IMR-90 (cell line): Measurements from ENCODE around the gene PYGO2. TPM values are rescaled to one million over a fixed set of nuclear protein-coding genes. Genes with fewer than 3 reads are reported as not detected.
A peak's percentile ranks its signal among the peaks of the same experiment; 100 is the strongest.

ENCODE experiments used
- ATAC-seq: fragments of 200-7000 bp; cut with Tn5 transposase; 2 replicates; pipeline ENCODE4 v1.9.1; 2020; ENCODE audit warnings: low read depth, mild to moderate bottlenecking, moderate library complexity
- BruUV-seq: library from RNA; stranded (reverse); fragments of 400-500 nt; replicated peaks from 2 replicates; lab custom pipeline; 2021; lab: Mats Ljungman, UMichigan
- CTCF ChIA-PET: fragments of 300-600 bp; formaldehyde crosslinking; extraction: SDS; loops from one replicate; lab custom pipeline; 2021; ENCODE audit warnings: antibody characterized with exemption; lab: Yijun Ruan, JAX
- POLR2A ChIA-PET: fragments of 300-600 bp; sonication (Branson Sonifier 250); formaldehyde crosslinking; loops from one replicate; lab custom pipeline; 2022; ENCODE audit warnings: antibody characterized with exemption; ENCODE audit not compliant: unreplicated experiment; lab: Charles Lee
- DNase-seq: peaks from one replicate; pipeline ENCODE4 v3.0.0; 2013
- H2AFZ ChIP-seq: replicated peaks from 2 replicates; pipeline ENCODE3; 2013; ENCODE audit warnings: low read length, mild to moderate bottlenecking; ENCODE audit not compliant: poor library complexity
- H2AK5ac ChIP-seq: 2 replicates; pipeline ENCODE4 v1.6.1; 2013; ENCODE audit warnings: low read depth, low read length, inconsistent platforms
- H2AK9ac ChIP-seq: replicated peaks from 2 replicates; pipeline ENCODE3; 2013; ENCODE audit warnings: mild to moderate bottlenecking, low read depth, low read length, moderate library complexity; ENCODE audit not compliant: poor library complexity
- H2BK120ac ChIP-seq: 2 replicates; pipeline ENCODE4 v1.6.1; 2013; ENCODE audit warnings: low read depth, low read length, inconsistent platforms
- H2BK15ac ChIP-seq: 3 replicates; pipeline ENCODE4 v1.6.1; 2013; ENCODE audit warnings: low read depth, low read length, inconsistent platforms
- H2BK20ac ChIP-seq: 2 replicates; pipeline ENCODE4 v1.6.1; 2013; ENCODE audit warnings: low read depth, mild to moderate bottlenecking, inconsistent platforms, low read length, moderate library complexity
- H2BK5ac ChIP-seq: 2 replicates; pipeline ENCODE4 v1.6.1; 2013; ENCODE audit warnings: mild to moderate bottlenecking, low read depth, low read length, inconsistent platforms; ENCODE audit not compliant: poor library complexity, severe bottlenecking
- H3K14ac ChIP-seq: replicated peaks from 2 replicates; pipeline ENCODE4 v1.6.1; 2013; ENCODE audit warnings: low read depth, low read length, inconsistent platforms
- H3K18ac ChIP-seq: 2 replicates; pipeline ENCODE4 v1.6.1; 2013; ENCODE audit warnings: low read depth, low read length, control low read depth
- H3K23ac ChIP-seq: 2 replicates; pipeline ENCODE4 v1.6.1; 2013; ENCODE audit warnings: low read depth, low read length, inconsistent platforms
- H3K27ac ChIP-seq: 2 replicates; pipeline ENCODE4 v1.5.1; 2013; ENCODE audit warnings: mild to moderate bottlenecking, control low read depth, low read length; ENCODE audit not compliant: insufficient read depth
- H3K27me3 ChIP-seq: 2 replicates; pipeline ENCODE4 v1.6.1; 2013; ENCODE audit warnings: low read length; ENCODE audit not compliant: control insufficient read depth, insufficient read depth
- H3K36me3 ChIP-seq: 2 replicates; pipeline ENCODE4 v1.6.1; 2013; ENCODE audit warnings: low read length, mixed read lengths; ENCODE audit not compliant: control insufficient read depth, insufficient read depth
- H3K4ac ChIP-seq: 2 replicates; pipeline ENCODE4 v1.6.1; 2013; ENCODE audit warnings: low read depth, low read length, inconsistent platforms
- H3K4me1 ChIP-seq: 2 replicates; pipeline ENCODE4 v1.6.1; 2013; ENCODE audit warnings: low read length, mixed read lengths; ENCODE audit not compliant: control insufficient read depth, insufficient read depth
- H3K4me2 ChIP-seq: 2 replicates; pipeline ENCODE4 v1.6.1; 2013; ENCODE audit warnings: low read depth, mild to moderate bottlenecking, control low read depth, low read length, moderate library complexity
- H3K4me3 ChIP-seq: 2 replicates; pipeline ENCODE4 v1.5.1; 2013; ENCODE audit warnings: low read depth, mild to moderate bottlenecking, control low read depth, low read length, moderate library complexity; ENCODE audit not compliant: insufficient read depth
- H3K56ac ChIP-seq: 2 replicates; pipeline ENCODE4 v1.6.1; 2013; ENCODE audit warnings: low read length, inconsistent platforms; ENCODE audit not compliant: insufficient read depth; ENCODE audit errors: extremely low read depth
- H3K79me1 ChIP-seq, 2 experiments: 2 replicates each; pipeline ENCODE4 v1.6.1; 2013; ENCODE audit warnings: low read length in 2 of 2, inconsistent platforms in 1 of 2, low read depth in 1 of 2
- H3K9ac ChIP-seq: 2 replicates; pipeline ENCODE4 v1.6.1; 2013; ENCODE audit warnings: low read depth, low read length, control low read depth
- H3K9me1 ChIP-seq: 2 replicates; pipeline ENCODE4 v1.6.1; 2013; ENCODE audit warnings: low read length, inconsistent platforms; ENCODE audit not compliant: insufficient read depth
- H3K9me3 ChIP-seq: 2 replicates; pipeline ENCODE4 v1.6.1; 2013; ENCODE audit warnings: low read length; ENCODE audit not compliant: control insufficient read depth, insufficient read depth
- H4K20me1 ChIP-seq: 2 replicates; pipeline ENCODE4 v1.6.1; 2013; ENCODE audit warnings: low read length, inconsistent platforms; ENCODE audit not compliant: insufficient read depth
- H4K5ac ChIP-seq: 2 replicates; pipeline ENCODE4 v1.6.1; 2013; ENCODE audit warnings: mild to moderate bottlenecking, low read depth, low read length, control low read depth
- H4K8ac ChIP-seq, 2 experiments: 2 replicates each; pipeline ENCODE4 v1.6.1; 2013; ENCODE audit warnings: low read depth in 2 of 2, low read length in 2 of 2, control low read depth in 1 of 2, inconsistent platforms in 1 of 2
- H4K91ac ChIP-seq: 2 replicates; pipeline ENCODE4 v1.6.1; 2013; ENCODE audit warnings: low read depth, low read length, inconsistent platforms; ENCODE audit not compliant: insufficient read depth
- MAFK ChIP-seq: IDR thresholded peaks from 2 replicates; pipeline ENCODE4 v1.6.1; 2012; ENCODE audit warnings: low read depth, low read length, improper control_type of control experiment
- RAD21 ChIP-seq: IDR thresholded peaks from 2 replicates; pipeline ENCODE4 v1.6.1; 2012; ENCODE audit warnings: low read length, improper control_type of control experiment
- WGBS, 2 experiments: methylation state at CpG; one replicate each; pipeline versions ENCODE4 v1.1.5 to v1.1.7; 2013; ENCODE audit warnings: missing lambda C conversion rate in 2 of 2; ENCODE audit not compliant: insufficient read length in 1 of 2; ENCODE audit errors: extremely low coverage in 2 of 2; 5-methylcytosine and 5-hydroxymethylcytosine counted together
- dilution Hi-C: fragments of 300-500 bp; cut with HindIII; formaldehyde crosslinking; loops from one replicate; pipeline ENCODE4 v1.14.3; 2018; ENCODE audit warnings: low sequenced_read_pairs; ENCODE audit not compliant: unreplicated experiment
- in situ Hi-C: fragments of 300-500 bp; cut with MboI; formaldehyde crosslinking; loops from 3 replicates; pipeline ENCODE4 v1.14.3; 2019; ENCODE audit warnings: low sequenced_read_pairs, inconsistent platforms, mixed read lengths
- intact Hi-C: fragments of 100-400 bp; cut with micrococcal nuclease; formaldehyde crosslinking; loops from 2 replicates; pipeline ENCODE4 v1.10.0; 2022
- polyA plus RNA-seq, 3 experiments: library from polyadenylated mRNA; depleted of rRNA; stranded (reverse); fragments of >200 nt; gene quantifications; 2 replicates each; pipeline ENCODE4 v1.2.3, GENCODE V29; 2012; ENCODE audit warnings: low replicate concordance in 1 of 3
- total RNA-seq: library from RNA; depleted of rRNA; stranded (reverse); fragments of >200 nt; gene quantifications from 2 replicates; pipeline ENCODE4 v1.2.3, GENCODE V29; 2012

The PYGO2 gene
- total and polyA plus RNA-seq, 2 of the 4 experiments (the other 2 are of a cell fraction): 5.4 to 14.8 TPM

DNA sequence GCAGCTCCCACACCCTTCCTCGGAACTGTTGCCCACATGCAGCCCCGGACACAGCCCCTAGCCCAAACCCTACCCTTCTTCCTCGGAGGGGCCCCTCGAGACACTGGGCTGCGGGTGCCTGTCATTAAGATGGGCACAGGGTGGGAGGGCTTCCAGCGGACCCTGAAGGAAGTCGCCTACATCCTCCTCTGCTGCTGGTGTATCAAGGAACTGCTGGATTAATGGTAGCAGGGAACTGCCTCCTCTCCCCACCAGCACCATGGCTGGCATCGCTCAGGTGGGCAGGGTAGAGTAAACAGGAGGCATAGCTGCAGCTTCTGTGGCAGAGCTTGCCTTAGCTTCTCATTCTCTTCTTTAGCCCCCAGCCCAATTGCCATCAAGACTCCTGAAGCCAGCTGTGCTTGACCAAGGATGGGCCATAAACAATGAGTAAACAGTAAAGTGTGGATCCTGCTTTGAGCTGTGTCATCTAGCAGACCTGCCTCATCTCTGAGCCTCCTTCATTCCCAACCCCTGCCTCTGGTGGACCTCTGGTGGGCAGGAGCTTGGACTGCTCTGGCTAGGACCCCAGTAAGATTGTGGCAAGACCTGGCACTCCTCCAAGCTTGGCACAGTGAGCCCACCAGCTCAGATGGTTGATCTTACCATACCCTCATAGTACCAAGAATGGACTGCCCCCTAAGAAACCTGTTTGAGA, 32.1 kb upstream of the PYGO2 start, which contains the start of gene LENEP:
Gene LENEP (plus strand): TSS at position 15 of the 697 bp plus-strand sequence. CDS start 22 bp downstream, at position 37.
- ATAC-seq (no peak), DNase-seq (no peak)
- no peak within 1 kb of the TSS for H3K56ac ChIP-seq
- peak within 1 kb of the TSS; percentile 4; the same call in 1 of the 2 replicates for H3K27ac ChIP-seq
- 0 out of 2 replicates have a peak within 1 kb of the TSS, but pooled peaks have one; percentile 8 for H2BK20ac ChIP-seq
- H3K9me3 ChIP-seq: no peaks in the 10 kb centered on the region
- H3K23ac ChIP-seq: no peak within 1 kb of the TSS
- peaks cover 7% of the 10 kb centered on the region for H3K9me1 ChIP-seq
- no peak within 1 kb of the TSS for H2BK5ac ChIP-seq
- CTCF ChIA-PET: interaction anchor here (1.1 to 1.3 kb wide), 2 partner anchors 20 to 24 kb away, joined by 4 read pairs; no protein-coding TSS in a partner anchor
- TF ChIP-seq RAD21 (no peak), MAFK (no peak)
- WGBS, 2 experiments: no CpG with 5 or more reads among the region's 8 CpGs
- H3K36me3 ChIP-seq: peaks cover 16% of the 10 kb centered on the region
- H3K14ac ChIP-seq: no peak within 1 kb of the TSS
- H2AK9ac ChIP-seq: peak within 1 kb of the TSS; percentile 91
- peak within 1 kb of the TSS; percentile 39 for H2AFZ ChIP-seq
- dilution Hi-C loops (no loop called here), intact Hi-C loops (no loop called here), in situ Hi-C loops (no loop called here)
- no peak within 1 kb of the TSS for H3K18ac ChIP-seq
- peak within 1 kb of the TSS in 1 of 2 experiments; percentile 40; a peak in 2 of 4 replicates for H4K8ac ChIP-seq
- H3K4me1 ChIP-seq: peaks cover 4% of the 10 kb centered on the region; the same call in 1 of the 2 replicates
- peaks cover 8% of the 10 kb centered on the region; the same call in 1 of the 2 replicates for H4K20me1 ChIP-seq
- no peaks in the 10 kb centered on the region for H3K27me3 ChIP-seq
- H4K5ac ChIP-seq: peak within 1 kb of the TSS; percentile 10; the same call in 1 of the 2 replicates
- BruUV-seq: no TSS peak
- peaks cover 12 to 23% of the 10 kb centered on the region in 2 experiments for H3K79me1 ChIP-seq
- H3K4me3 ChIP-seq: no peak within 1 kb of the TSS
- no peak within 1 kb of the TSS for H2BK120ac ChIP-seq
- no peak within 1 kb of the TSS for H2BK15ac ChIP-seq
- H3K4ac ChIP-seq: peak within 1 kb of the TSS; percentile 72
- H3K9ac ChIP-seq: no peak within 1 kb of the TSS
- POLR2A ChIA-PET: interaction anchor here (1.0 kb wide), 1 partner anchor 20 kb away, joined by 3 read pairs; no protein-coding TSS in a partner anchor
- no peak within 1 kb of the TSS for H3K4me2 ChIP-seq
- peak within 1 kb of the TSS; percentile 35 for H2AK5ac ChIP-seq
- H4K91ac ChIP-seq: no peak within 1 kb of the TSS
